GM12878 (cell line): ENCODE data around the gene CAPS. TPM values are rescaled to one million over a fixed set of nuclear protein-coding genes. Genes with fewer than 3 reads are reported as not detected.
"Not testable (repeated sequence)": the region's sequence is repeated elsewhere in the genome, so short reads cannot be mapped to it uniquely, and the experiment has no call there.

ENCODE experiments used
- ATAC-seq: fragments of 200-7000 bp; cut with Tn5 transposase; 3 replicates; pipeline ENCODE4 v1.9.1; 2020; ENCODE audit warnings: mild to moderate bottlenecking, moderate library complexity
- BruUV-seq: library from RNA; stranded (reverse); fragments of 400-500 nt; replicated peaks from 2 replicates; lab custom pipeline; 2021; lab: Mats Ljungman, UMichigan
- CTCF ChIA-PET: fragments of 300-600 bp; sonication (Branson Sonifier 250); formaldehyde crosslinking; extraction: SDS; loops from one replicate; lab custom pipeline; 2021; ENCODE audit warnings: inconsistent platforms; lab: Yijun Ruan, JAX
- POLR2A ChIA-PET: fragments of 350-600 bp; formaldehyde crosslinking; extraction: SDS; loops from one replicate; lab custom pipeline; 2021; ENCODE audit warnings: inconsistent platforms; lab: Charles Lee
- RAD21 ChIA-PET: fragments of 300-600 bp; sonication (Branson Sonifier 250); formaldehyde crosslinking; loops from one replicate; lab custom pipeline; 2023; ENCODE audit warnings: antibody characterized with exemption; ENCODE audit not compliant: unreplicated experiment; lab: Charles Lee
- SMC1A ChIA-PET: fragments of 300-600 bp; sonication (Branson Sonifier 250); formaldehyde crosslinking; loops from one replicate; lab custom pipeline; 2023; ENCODE audit not compliant: unreplicated experiment, uncharacterized antibody; lab: Charles Lee
- DNase-seq: peaks from one replicate; pipeline ENCODE4 v3.0.0-alpha.2; 2011; ENCODE audit warnings: low read depth, low spot score
- FAIRE-seq: peaks from 3 replicates; lab custom pipeline; 2011; peaks lifted over from hg19 to GRCh38; lab: Jason Lieb, UNC
- H2AFZ ChIP-seq: 2 replicates; pipeline ENCODE4 v1.6.0; 2011; ENCODE audit warnings: low read depth, low read length, control low read depth; ENCODE audit not compliant: control insufficient read depth
- H3K27ac ChIP-seq: 2 replicates; pipeline ENCODE4 v1.5.1; 2011; ENCODE audit warnings: control low read depth; ENCODE audit not compliant: control insufficient read depth, insufficient read depth
- H3K27me3 ChIP-seq, 2 experiments: replicated peaks in 1 of 2; 2 replicates each; pipeline versions ENCODE4 v1.6.0 to v1.6.1; 2011; ENCODE audit warnings: low read length in 1 of 2; ENCODE audit not compliant: control insufficient read depth in 2 of 2, insufficient read depth in 2 of 2
- H3K36me3 ChIP-seq, 2 experiments: 2 replicates each; pipeline ENCODE4 v1.5.1; 2011; ENCODE audit warnings: low read length in 1 of 2; ENCODE audit not compliant: control insufficient read depth in 2 of 2, insufficient read depth in 2 of 2
- H3K4me1 ChIP-seq: 2 replicates; pipeline ENCODE4 v1.6.1; 2011; ENCODE audit warnings: mild to moderate bottlenecking, low read length, moderate library complexity, mixed read lengths; ENCODE audit not compliant: control insufficient read depth, insufficient read depth
- H3K4me2 ChIP-seq: 2 replicates; pipeline ENCODE4 v1.6.0; 2011; ENCODE audit warnings: control low read depth; ENCODE audit not compliant: control insufficient read depth, insufficient read depth
- H3K4me3 ChIP-seq: fragments of 200-600 bp; sonication (generic); 2 replicates; pipeline ENCODE4 v1.5.1; 2016
- H3K79me2 ChIP-seq: 2 replicates; pipeline ENCODE4 v1.6.0; 2011; ENCODE audit warnings: low read length; ENCODE audit not compliant: control insufficient read depth, insufficient read depth
- H3K9ac ChIP-seq: 2 replicates; pipeline ENCODE4 v1.8.0; 2011; ENCODE audit warnings: low read length, control low read depth, mixed read lengths; ENCODE audit not compliant: control insufficient read depth, insufficient read depth
- H3K9me3 ChIP-seq: replicated peaks from 3 replicates; pipeline ENCODE4 v1.5.1; 2011; ENCODE audit warnings: mild to moderate bottlenecking, low read length; ENCODE audit not compliant: control insufficient read depth, insufficient read depth
- H4K20me1 ChIP-seq: 2 replicates; pipeline ENCODE4 v1.6.0; 2011; ENCODE audit not compliant: control insufficient read depth, insufficient read depth
- CEBPB ChIP-seq, 2 experiments: fragments of 150-350 bp in 1 of 2; IDR thresholded peaks; 2 replicates each; pipeline ENCODE4 v1.6.1; 2012 to 2014; ENCODE audit warnings: low read depth in 2 of 2, low read length in 2 of 2, borderline replicate concordance in 1 of 2, inconsistent platforms in 1 of 2
- ESRRA ChIP-seq: IDR thresholded peaks from 2 replicates; pipeline ENCODE4 v1.6.1; 2012; ENCODE audit warnings: mild to moderate bottlenecking, low read length, improper control_type of control experiment
- KDM1A ChIP-seq: fragments of 200-600 bp; sonication (generic); IDR thresholded peaks from 2 replicates; pipeline ENCODE4 v1.6.1; 2016; ENCODE audit warnings: borderline replicate concordance
- MXI1 ChIP-seq: fragments of 150-350 bp; IDR thresholded peaks from 2 replicates; pipeline ENCODE4 v1.6.1; 2011; ENCODE audit warnings: low read depth, mild to moderate bottlenecking, inconsistent platforms, low read length, improper control_type of control experiment
- NFYB ChIP-seq: IDR thresholded peaks from 2 replicates; pipeline ENCODE4 v1.6.1; 2011; ENCODE audit warnings: low read depth, mild to moderate bottlenecking, low read length, improper control_type of control experiment, moderate library complexity; ENCODE audit not compliant: insufficient read depth
- SPI1 ChIP-seq: IDR thresholded peaks from 2 replicates; pipeline ENCODE4 v1.6.1; 2011; ENCODE audit warnings: low read depth, mild to moderate bottlenecking, low read length, moderate library complexity, borderline replicate concordance; ENCODE audit not compliant: insufficient read depth
- SREBF1 ChIP-seq: IDR thresholded peaks from 2 replicates; pipeline ENCODE4 v1.6.1; 2012; ENCODE audit warnings: mild to moderate bottlenecking, low read length
- SUPT20H ChIP-seq: IDR thresholded peaks from 2 replicates; pipeline ENCODE4 v1.6.1; 2011; ENCODE audit warnings: low read depth, mild to moderate bottlenecking, low read length, moderate library complexity, borderline replicate concordance; ENCODE audit not compliant: control insufficient read depth
- ZNF207 ChIP-seq: fragments of 450-650 bp; IDR thresholded peaks from 2 replicates; pipeline ENCODE4 v1.6.1; 2014; ENCODE audit warnings: antibody characterized with exemption, mild to moderate bottlenecking, borderline replicate concordance
- WGBS: methylation state at CpG from one replicate; pipeline ENCODE4 v1.1.6; 2016; ENCODE audit warnings: low lambda C conversion rate; ENCODE audit not compliant: insufficient replicate concordance, insufficient coverage; ENCODE audit errors: missing lambda C conversion rate; 5-methylcytosine and 5-hydroxymethylcytosine counted together
- in situ Hi-C: fragments of 300-500 bp; cut with MboI; formaldehyde crosslinking; loops from 9 replicates; pipeline ENCODE4 v1.14.3; 2018; ENCODE audit warnings: mixed read lengths
- intact Hi-C: fragments of 100-400 bp; cut with micrococcal nuclease; formaldehyde crosslinking; loops from one replicate; pipeline ENCODE4 v1.14.2; 2022; ENCODE audit not compliant: unreplicated experiment
- polyA plus RNA-seq, 11 experiments: library from polyadenylated mRNA; depleted of rRNA in 4 of 11; unstranded in 6 of 11; stranded (reverse) in 5 of 11; fragments of >200 nt; fragmentation: Nextera tagmentation in 4 of 11; fragmentation: Illumina TruSeq in 1 of 11; extraction: Ambion mirVana in 4 of 11; extraction: Trizol in 1 of 11; gene quantifications; 1 replicate in 1 of 11; 2 replicates in 10 of 11; pipeline versions ENCODE4 v1.2.1 to v1.2.3, GENCODE V29; 2011 to 2016; ENCODE audit warnings: inconsistent platforms in 2 of 11, missing spikeins in 2 of 11, low read depth in 1 of 11
- total RNA-seq, 4 experiments: library from RNA; depleted of rRNA in 3 of 4; stranded (reverse); fragments of >200 nt in 3 of 4; fragmentation: Illumina TruSeq in 1 of 4; extraction: Trizol in 1 of 4; gene quantifications; 2 replicates each; pipeline versions ENCODE4 v1.2.1 to v1.2.3, GENCODE V29; 2013 to 2021

Gene CAPS
- total and polyA plus RNA-seq, 10 of the 15 experiments (the other 5 are each of a cell fraction or from before 2014, with no cell fraction given), result 0.09 to 6.9 (median 2.9) TPM

DNA sequence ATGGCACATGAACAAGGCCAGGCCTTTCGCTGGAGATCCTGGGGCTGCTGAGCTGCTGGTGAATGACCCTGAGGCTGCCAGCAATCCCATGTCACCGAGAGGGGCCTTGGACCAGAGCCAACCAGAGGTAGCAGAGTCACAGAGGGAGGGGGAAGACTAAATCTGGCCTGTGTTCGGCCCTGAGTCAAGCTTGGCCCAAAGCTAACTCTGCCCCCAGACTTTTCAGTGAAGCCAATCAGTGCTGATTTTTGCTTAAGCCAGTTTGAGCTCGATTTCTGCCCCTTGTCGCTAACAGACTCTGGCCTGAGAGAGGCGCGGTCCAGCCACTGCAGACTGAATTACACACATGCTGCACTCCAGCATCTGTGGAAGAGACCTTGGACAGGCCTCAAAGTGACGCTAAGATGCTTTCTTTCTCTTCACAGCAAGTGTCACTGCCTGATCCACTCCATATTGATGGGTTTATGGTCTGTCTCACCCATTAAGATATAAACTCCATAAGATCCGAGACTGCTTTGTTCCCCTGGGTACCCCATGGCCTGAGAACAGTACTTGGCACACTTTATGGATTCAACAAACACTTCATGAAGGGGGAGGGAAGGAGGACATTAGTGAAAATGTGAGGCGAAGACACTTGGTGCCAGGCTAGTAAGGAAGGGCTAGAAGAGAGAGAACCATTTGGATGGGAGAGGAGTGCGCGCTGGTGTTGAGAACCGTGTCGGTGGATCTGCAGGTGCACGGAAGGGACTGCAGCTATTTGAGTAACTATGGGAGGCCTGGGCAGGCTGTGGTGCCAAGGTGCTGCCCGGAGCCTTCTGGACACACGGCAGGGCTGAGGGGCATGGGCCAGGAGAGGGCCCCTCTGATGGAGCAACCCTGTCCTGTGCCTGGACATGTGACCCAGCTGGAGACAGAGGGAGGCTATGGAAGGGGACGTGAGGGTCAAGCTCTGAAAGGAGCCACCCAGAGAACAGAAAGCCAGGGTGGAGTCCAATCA, 46.2 kb downstream of the CAPS start:
- no TSS peak for BruUV-seq
- in situ Hi-C loops, result no loop called here
- RAD21 ChIA-PET, result no interaction called here
- Histone ChIP-seq H3K4me1 (peaks cover 21% of the 10 kb centered on the region), H3K27me3 (no peaks in the 10 kb centered on the region), H3K4me2 (no peak overlapping the region), H3K4me3 (no peak overlapping the region), H2AFZ (no peak overlapping the region), H3K9me3 (no peaks in the 10 kb centered on the region), H3K36me3 (peaks cover 2 to 6% of the 10 kb centered on the region in 2 experiments; a peak in 3 of 4 replicates), H3K9ac (no peak overlapping the region), H3K27ac (no peak overlapping the region), H4K20me1 (peaks cover 21% of the 10 kb centered on the region), H3K79me2 (peaks cover 80% of the 10 kb centered on the region)
- POLR2A ChIA-PET, result no interaction called here
- ATAC-seq, result no peak
- no peak for FAIRE-seq
- no peak for DNase-seq
- CTCF ChIA-PET, result no interaction called here
- intact Hi-C loops, result no loop called here
- WGBS, result 89% methylated on average over 18 of the region's 18 CpGs
- TF ChIP-seq MXI1 (no peak), SREBF1 (no peak), ESRRA (no peak), SPI1 (no peak), ZNF207 (no peak), NFYB (no peak), SUPT20H (no peak), CEBPB (IDR thresholded peaks at IDR 0.05; ENCODE audit: borderline replicate concordance in 1 of 2, low read depth in 2 of 2, low read length in 2 of 2) (no peak), KDM1A (no peak)
- SMC1A ChIA-PET, result no interaction called here

DNA sequence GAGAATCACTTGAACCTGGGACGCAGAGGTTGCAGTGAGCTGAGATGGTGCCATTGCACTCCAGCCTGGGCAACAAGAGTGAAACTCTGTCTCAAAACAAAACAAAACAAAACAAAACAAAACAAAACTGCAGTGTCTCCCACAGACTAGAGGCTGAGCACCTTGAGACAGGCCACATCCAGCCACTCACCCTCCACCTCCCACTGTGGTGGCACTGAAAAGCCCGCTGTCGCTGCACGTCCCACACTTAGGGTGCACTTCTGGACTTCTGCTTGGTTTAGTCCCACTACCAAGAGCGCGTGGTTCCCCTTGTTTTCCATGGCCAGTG, 47.6 kb downstream of the CAPS start:
- H3K36me3 ChIP-seq, POLR2A ChIA-PET, H2AFZ ChIP-seq, SMC1A ChIA-PET, H3K4me2 ChIP-seq, H3K27ac ChIP-seq, BruUV-seq, RAD21 ChIA-PET, DNase-seq, FAIRE-seq, H3K9ac ChIP-seq, H3K9me3 ChIP-seq, ATAC-seq, H3K27me3 ChIP-seq, in situ Hi-C loops, CTCF ChIA-PET, H3K4me3 ChIP-seq, intact Hi-C loops: not testable (repeated sequence)
- Histone ChIP-seq H4K20me1 (peaks cover 31% of the 10 kb centered on the region), H3K79me2 (peaks cover 80% of the 10 kb centered on the region), H3K4me1 (peaks cover 15% of the 10 kb centered on the region)
- WGBS, result 65% methylated on average over 6 of the region's 6 CpGs
